ENCODE measurements around the gene SNUPN. TPM values are rescaled to one million over a fixed set of nuclear protein-coding genes. Genes with fewer than 3 reads are reported as not detected.

The SNUPN gene
- total RNA-seq, 1 donor: 43.3 TPM

- DNase-seq (ENCODE audit: low read depth): peak; percentile 68
- TF ChIP-seq, protein P1, sequence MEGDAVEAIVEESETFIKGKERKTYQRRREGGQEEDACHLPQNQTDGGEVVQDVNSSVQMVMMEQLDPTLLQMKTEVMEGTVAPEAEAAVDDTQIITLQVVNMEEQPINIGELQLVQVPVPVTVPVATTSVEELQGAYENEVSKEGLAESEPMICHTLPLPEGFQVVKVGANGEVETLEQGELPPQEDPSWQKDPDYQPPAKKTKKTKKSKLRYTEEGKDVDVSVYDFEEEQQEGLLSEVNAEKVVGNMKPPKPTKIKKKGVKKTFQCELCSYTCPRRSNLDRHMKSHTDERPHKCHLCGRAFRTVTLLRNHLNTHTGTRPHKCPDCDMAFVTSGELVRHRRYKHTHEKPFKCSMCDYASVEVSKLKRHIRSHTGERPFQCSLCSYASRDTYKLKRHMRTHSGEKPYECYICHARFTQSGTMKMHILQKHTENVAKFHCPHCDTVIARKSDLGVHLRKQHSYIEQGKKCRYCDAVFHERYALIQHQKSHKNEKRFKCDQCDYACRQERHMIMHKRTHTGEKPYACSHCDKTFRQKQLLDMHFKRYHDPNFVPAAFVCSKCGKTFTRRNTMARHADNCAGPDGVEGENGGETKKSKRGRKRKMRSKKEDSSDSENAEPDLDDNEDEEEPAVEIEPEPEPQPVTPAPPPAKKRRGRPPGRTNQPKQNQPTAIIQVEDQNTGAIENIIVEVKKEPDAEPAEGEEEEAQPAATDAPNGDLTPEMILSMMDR (IDR thresholded peaks at IDR 0.05; ENCODE audit: insufficient read depth, low read length): peak; percentile 48
- H3K4me3 ChIP-seq (ENCODE audit: low read depth, low read length): peak within 1 kb of the TSS; percentile 81
Observed at GRCh38 chr15:75578948-75579920, 46.3 kb downstream of the SNUPN start, which contains the start of gene PTPN9. Gene PTPN9, minus strand, starts transcription at chr15:75579315. Its CDS starts 539 bp downstream, at chr15:75578776.

GRCh38 chr15:75578173-75578947, 47.2 kb downstream of the SNUPN start:
- no peak for DNase-seq (ENCODE audit: low read depth)
- TF ChIP-seq, protein P1 (IDR thresholded peaks at IDR 0.05; ENCODE audit: insufficient read depth, low read length): no peak
- H3K4me3 ChIP-seq (ENCODE audit: low read depth, low read length): peak overlapping the region; percentile 81

GRCh38 chr15:75577401-75578172, 47.9 kb downstream of the SNUPN start:
- peak; percentile 37 for DNase-seq (ENCODE audit: low read depth)
- TF ChIP-seq, protein P1 (IDR thresholded peaks at IDR 0.05; ENCODE audit: insufficient read depth, low read length): no peak
- peak overlapping the region; percentile 81 for H3K4me3 ChIP-seq (ENCODE audit: low read depth, low read length)

DNA sequence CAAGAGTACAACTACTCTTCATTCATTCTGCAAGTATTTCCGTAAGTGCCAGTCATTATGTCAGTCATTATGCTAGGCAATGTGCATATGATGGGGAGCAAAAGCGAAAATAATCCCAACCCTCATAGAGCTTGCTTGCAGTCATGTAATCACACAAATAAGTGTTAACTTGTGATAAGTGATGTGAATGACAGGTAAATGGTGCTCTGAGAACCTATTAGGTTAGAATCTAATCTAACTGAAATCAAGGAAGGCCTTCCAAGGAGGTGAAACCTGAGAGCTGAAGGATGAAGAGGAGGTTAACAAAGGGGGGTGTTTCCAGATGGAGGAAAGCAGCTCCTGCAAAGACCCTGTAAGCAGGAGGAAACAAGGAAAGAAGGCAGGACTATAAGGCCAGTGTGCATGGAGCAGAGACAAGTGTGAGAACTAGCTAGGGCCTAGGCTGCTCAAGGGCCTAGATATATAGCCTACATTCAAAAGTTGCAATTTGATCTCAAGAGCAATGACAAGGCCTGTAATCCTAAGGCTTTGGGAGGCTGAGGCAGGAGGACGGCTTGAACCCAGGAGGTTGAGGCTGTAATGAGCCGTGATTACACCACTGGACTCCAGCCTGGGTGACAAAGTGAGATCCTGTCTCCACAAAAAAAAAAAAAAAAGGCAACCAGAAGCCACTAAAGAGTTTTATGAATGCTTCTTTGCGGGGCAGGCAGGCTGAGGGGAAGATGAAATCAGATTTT, 51.7 kb downstream of the SNUPN start:
- H3K4me3 ChIP-seq (ENCODE audit: low read depth, low read length): no peak overlapping the region
- no peak for DNase-seq (ENCODE audit: low read depth)
- TF ChIP-seq, protein P1 (IDR thresholded peaks at IDR 0.05; ENCODE audit: insufficient read depth, low read length): no peak

DNA sequence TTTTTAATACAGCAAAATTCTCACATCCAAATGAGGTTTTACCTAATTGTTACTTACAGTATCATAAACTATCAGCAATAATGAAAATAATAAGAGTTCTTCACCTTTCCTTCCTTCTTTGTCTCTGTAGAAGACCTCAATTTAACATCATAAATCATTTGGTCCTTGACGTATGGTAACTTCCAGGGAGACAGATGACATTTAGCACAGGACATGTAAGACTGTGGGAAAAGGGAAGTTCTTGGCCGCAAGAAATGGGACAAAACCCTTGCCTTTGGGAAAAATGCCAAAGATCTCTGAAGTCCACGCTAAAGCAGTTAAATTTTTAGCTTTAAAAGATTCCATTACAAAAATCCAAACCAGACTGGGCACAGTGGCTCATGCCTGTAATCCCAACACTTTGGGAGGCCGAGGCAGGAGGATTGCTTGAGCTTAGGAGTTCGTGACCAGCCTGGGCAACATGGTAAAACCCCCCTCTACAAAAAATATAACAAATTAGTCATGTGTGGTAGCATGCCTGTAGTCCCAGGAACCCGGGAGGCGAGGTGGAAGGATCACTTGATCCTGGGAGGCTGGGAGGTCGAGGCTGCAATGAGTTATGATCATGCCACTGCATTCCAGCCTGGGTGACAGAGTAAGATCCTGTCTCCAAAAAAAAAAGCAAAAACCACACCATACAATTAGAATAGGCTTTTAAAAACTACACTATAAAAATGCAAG, 55.2 kb downstream of the SNUPN start:
- H3K4me3 ChIP-seq (ENCODE audit: low read depth, low read length): no peak overlapping the region
- peak; percentile 30 for DNase-seq (ENCODE audit: low read depth)
- TF ChIP-seq, protein P1 (IDR thresholded peaks at IDR 0.05; ENCODE audit: insufficient read depth, low read length): no peak
